22Rv1 (cell line): ENCODE measurements around the gene SEMA3E.

Experiments used
- H3K27ac ChIP-seq: fragments of 450-650 bp; 2 replicates; pipeline ENCODE4 v1.5.1; 2017
- ZFX ChIP-seq: fragments of 450-650 bp; IDR thresholded peaks from 2 replicates; pipeline ENCODE4 v1.6.1; 2017; ENCODE audit warnings: antibody characterized with exemption, borderline replicate concordance
- TF ChIP-seq, protein P1 (sequence below): fragments of 450-650 bp; IDR thresholded peaks from 2 replicates; pipeline ENCODE4 v1.5.1; 2017; ENCODE audit warnings: mild to moderate bottlenecking

SEMA3E gene

DNA sequence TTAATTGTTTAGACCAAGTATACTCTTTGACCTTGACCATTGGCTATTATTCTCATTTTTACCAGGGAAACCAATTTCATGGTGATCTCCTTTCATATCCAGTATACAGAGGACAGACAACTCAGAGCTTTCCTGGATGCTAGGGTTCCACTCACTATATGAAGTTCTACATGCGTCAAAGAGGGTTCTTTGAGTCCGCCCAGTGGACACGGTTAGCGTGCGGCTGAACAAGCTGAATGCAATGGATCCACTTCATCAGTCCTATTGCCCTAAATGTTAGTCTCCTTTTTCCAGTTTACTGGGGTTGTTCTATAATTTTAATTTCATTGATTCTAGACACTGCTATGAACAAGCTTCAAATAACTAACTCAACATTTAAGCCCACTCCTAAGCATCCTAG, 323.9 kb downstream of the SEMA3E start:
- H3K27ac ChIP-seq, result no peak overlapping the region
- TF ChIP-seq ZFX, result no peak
- TF ChIP-seq, protein P1, sequence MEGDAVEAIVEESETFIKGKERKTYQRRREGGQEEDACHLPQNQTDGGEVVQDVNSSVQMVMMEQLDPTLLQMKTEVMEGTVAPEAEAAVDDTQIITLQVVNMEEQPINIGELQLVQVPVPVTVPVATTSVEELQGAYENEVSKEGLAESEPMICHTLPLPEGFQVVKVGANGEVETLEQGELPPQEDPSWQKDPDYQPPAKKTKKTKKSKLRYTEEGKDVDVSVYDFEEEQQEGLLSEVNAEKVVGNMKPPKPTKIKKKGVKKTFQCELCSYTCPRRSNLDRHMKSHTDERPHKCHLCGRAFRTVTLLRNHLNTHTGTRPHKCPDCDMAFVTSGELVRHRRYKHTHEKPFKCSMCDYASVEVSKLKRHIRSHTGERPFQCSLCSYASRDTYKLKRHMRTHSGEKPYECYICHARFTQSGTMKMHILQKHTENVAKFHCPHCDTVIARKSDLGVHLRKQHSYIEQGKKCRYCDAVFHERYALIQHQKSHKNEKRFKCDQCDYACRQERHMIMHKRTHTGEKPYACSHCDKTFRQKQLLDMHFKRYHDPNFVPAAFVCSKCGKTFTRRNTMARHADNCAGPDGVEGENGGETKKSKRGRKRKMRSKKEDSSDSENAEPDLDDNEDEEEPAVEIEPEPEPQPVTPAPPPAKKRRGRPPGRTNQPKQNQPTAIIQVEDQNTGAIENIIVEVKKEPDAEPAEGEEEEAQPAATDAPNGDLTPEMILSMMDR, result no peak

DNA sequence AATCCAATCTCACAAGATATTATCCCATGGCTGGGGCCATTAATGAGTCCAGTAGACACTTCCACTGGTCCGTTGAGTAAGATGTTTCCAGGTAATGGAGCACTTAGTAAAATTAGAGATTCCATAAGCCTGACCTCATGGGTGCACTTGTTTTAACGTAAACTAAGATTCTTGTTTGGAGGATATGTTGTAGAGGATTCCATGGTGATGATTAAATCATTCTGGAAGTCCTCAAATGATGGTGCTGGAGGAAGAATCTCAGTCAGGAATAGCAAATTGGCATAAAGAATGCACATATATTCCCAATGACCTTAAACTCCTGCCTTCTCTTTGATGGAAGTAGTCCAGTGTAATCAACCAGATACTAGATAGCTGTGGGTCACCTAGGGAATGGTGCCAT, 324.3 kb downstream of the SEMA3E start:
- H3K27ac ChIP-seq, result no peak overlapping the region
- TF ChIP-seq, protein P1, result no peak
- no peak for TF ChIP-seq ZFX

DNA sequence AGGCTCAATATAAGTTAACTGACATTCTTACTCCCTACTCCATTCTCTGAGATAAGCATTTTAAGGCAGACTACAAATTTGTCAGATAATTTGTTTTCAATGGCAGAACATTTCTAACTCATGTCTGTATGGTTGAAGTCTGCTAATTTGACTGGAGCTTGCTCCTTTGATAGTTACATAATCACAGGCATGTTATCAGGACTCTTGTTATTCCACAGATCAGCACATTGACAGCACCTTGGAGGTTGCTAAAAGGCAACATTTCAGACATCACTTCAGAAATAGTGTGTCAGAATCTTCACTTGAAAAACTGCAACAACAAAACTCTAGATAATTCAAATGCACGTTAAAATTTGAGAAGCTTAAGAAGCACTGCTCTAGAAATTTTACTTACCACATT, 327.9 kb downstream of the SEMA3E start:
- H3K27ac ChIP-seq, result no peak overlapping the region
- no peak for TF ChIP-seq ZFX
- TF ChIP-seq, protein P1, result no peak

DNA sequence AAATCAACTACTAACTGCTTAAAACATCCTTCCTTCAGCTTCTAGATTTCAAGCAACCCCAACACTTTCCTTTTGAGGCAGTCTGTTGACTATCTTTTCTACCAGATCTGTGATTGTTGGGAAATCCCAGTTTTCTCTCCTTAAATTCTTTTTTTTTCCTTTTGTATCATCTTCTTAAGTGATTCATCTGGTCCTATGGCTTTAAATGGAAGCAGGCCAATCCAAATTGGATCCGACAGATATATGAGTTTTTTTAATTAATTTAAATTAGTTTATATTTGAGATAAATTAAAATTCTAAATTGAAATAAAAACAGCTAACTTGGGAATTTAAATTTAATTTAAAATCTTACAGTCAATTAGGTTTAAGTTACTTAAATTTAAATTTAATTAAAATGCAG, 335.0 kb downstream of the SEMA3E start:
- TF ChIP-seq ZFX, result no peak
- TF ChIP-seq, protein P1, result no peak
- H3K27ac ChIP-seq, result no peak overlapping the region
